Measurements from ENCODE around the gene RAB9A. TPM values are rescaled to one million over a fixed set of nuclear protein-coding genes. Genes with fewer than 3 reads are reported as not detected.
"Not testable (repeated sequence)": the region's sequence is repeated elsewhere in the genome, so short reads cannot be mapped to it uniquely, and the experiment has no call there.

The RAB9A gene
- total RNA-seq, 1 donor from 2014 or later = 27.2 TPM

GRCh38 chrX:13695601-13696115 is 6.7 kb downstream of the RAB9A start:
- intact Hi-C loops (cut with DNase I) = no loop called here

GRCh38 chrX:13697455-13697854 is 8.5 kb downstream of the RAB9A start:
- ATAC-seq (no peak), DNase-seq (ENCODE audit: low spot score) (no peak)
- intact Hi-C loops (cut with DNase I) = no loop called here

More at GRCh38 chrX:13695601-13696115, 6.7 kb downstream of the RAB9A start:
- ATAC-seq (no peak), DNase-seq (ENCODE audit: low spot score) (no peak)

GRCh38 chrX:13697976-13698375 is 9.0 kb downstream of the RAB9A start:
- DNase-seq (ENCODE audit: low spot score) (no peak), ATAC-seq (no peak)
- intact Hi-C loops (cut with DNase I) = no loop called here

GRCh38 chrX:13698432-13698831 is 9.5 kb downstream of the RAB9A start:
- ATAC-seq = no peak
- no peak for DNase-seq (ENCODE audit: low spot score)
- intact Hi-C loops (cut with DNase I) = no loop called here

- ATAC-seq (no peak), DNase-seq (ENCODE audit: low spot score) (no peak)
Observed at GRCh38 chrX:13699183-13699826, 10.4 kb downstream of the RAB9A start.

GRCh38 chrX:13700380-13700779 is 11.5 kb downstream of the RAB9A start:
- intact Hi-C loops (cut with DNase I) = no loop called here
- DNase-seq (ENCODE audit: low spot score) = no peak
- ATAC-seq = no peak

More at GRCh38 chrX:13699183-13699826, 10.4 kb downstream of the RAB9A start:
- intact Hi-C loops (cut with DNase I) = no loop called here

GRCh38 chrX:13702111-13702789 is 13.3 kb downstream of the RAB9A start:
- intact Hi-C loops (cut with DNase I) = no loop called here
- no peak for DNase-seq (ENCODE audit: low spot score)
- ATAC-seq = no peak

- intact Hi-C loops (cut with DNase I) = no loop called here
- ATAC-seq = no peak
- no peak for DNase-seq (ENCODE audit: low spot score)
Observed at GRCh38 chrX:13703135-13703534, 14.2 kb downstream of the RAB9A start.

- intact Hi-C loops (cut with DNase I) = no loop called here
- ATAC-seq (no peak), DNase-seq (ENCODE audit: low spot score) (no peak)
Observed at GRCh38 chrX:13703589-13703988, 14.7 kb downstream of the RAB9A start.

GRCh38 chrX:13711141-13711540 is 22.2 kb downstream of the RAB9A start:
- ATAC-seq (no peak), DNase-seq (ENCODE audit: low spot score) (no peak)
- intact Hi-C loops (cut with DNase I) = no loop called here

GRCh38 chrX:13716455-13716854 is 27.5 kb downstream of the RAB9A start:
- intact Hi-C loops (cut with DNase I) = no loop called here
- ATAC-seq (no peak), DNase-seq (ENCODE audit: low spot score) (no peak)

- ATAC-seq (no peak), DNase-seq (ENCODE audit: low spot score) (no peak)
- intact Hi-C loops (cut with DNase I) = no loop called here
Observed at GRCh38 chrX:13716905-13717304, 28.0 kb downstream of the RAB9A start.

GRCh38 chrX:13717700-13718472 is 29.0 kb downstream of the RAB9A start:
- ATAC-seq = peak; percentile 78
- DNase-seq (ENCODE audit: low spot score) = no peak
- intact Hi-C loops (cut with DNase I) = no loop called here

- ATAC-seq (no peak), DNase-seq (ENCODE audit: low spot score) (no peak)
- intact Hi-C loops (cut with DNase I) = no loop called here
Observed at GRCh38 chrX:13719192-13719856, 30.4 kb downstream of the RAB9A start.

GRCh38 chrX:13721371-13721770 is 32.4 kb downstream of the RAB9A start:
- intact Hi-C loops (cut with DNase I) = no loop called here
- DNase-seq (ENCODE audit: low spot score) (no peak), ATAC-seq (no peak)

- no peak for DNase-seq (ENCODE audit: low spot score)
- no peak for ATAC-seq
- intact Hi-C loops (cut with DNase I) = no loop called here
Observed at GRCh38 chrX:13721819-13722519, 33.0 kb downstream of the RAB9A start.

- intact Hi-C loops (cut with DNase I); ATAC-seq: not testable (repeated sequence)
Observed at GRCh38 chrX:13724878-13725277, 36.0 kb downstream of the RAB9A start.

GRCh38 chrX:13726583-13726982 is 37.7 kb downstream of the RAB9A start:
- DNase-seq (ENCODE audit: low spot score); intact Hi-C loops (cut with DNase I); ATAC-seq: not testable (repeated sequence)

More at GRCh38 chrX:13724878-13725277, 36.0 kb downstream of the RAB9A start:
- not testable (repeated sequence) for DNase-seq (ENCODE audit: low spot score)

- ATAC-seq; DNase-seq (ENCODE audit: low spot score); intact Hi-C loops (cut with DNase I): not testable (repeated sequence)
Observed at GRCh38 chrX:13730523-13730922, 41.6 kb downstream of the RAB9A start.

All from sciatic nerve (tissue), 2 donors.